GM19099 (cell line): Measurements from ENCODE around the gene USP17L17.
"Not testable (repeated sequence)": the region's sequence is repeated elsewhere in the genome, so short reads cannot be mapped to it uniquely, and the experiment has no call there.

Source experiments
- POLR2A ChIP-seq: IDR thresholded peaks from 3 replicates; pipeline ENCODE4 v1.6.1; 2011; ENCODE audit warnings: low read depth; ENCODE audit not compliant: insufficient read length; ENCODE audit errors: extremely low read depth

USP17L17 gene

GRCh38 chr4:9243579-9243978 lies at the start of gene USP17L17:
Gene USP17L17 (plus strand): TSS chr4:9243879. CDS start chr4:9243879, 0 bp downstream.
- not testable (repeated sequence) for TF ChIP-seq POLR2A

GRCh38 chr4:9210357-9210756 lies 33.3 kb upstream of the USP17L17 start, which contains the start of gene USP17L10:
Gene USP17L10 (plus strand): TSS chr4:9210657. CDS start chr4:9210657, 0 bp downstream.
- TF ChIP-seq POLR2A = not testable (repeated sequence)

GRCh38 chr4:9215105-9215504 lies 28.6 kb upstream of the USP17L17 start, which contains the start of gene USP17L11:
Gene USP17L11 (plus strand): TSS chr4:9215405. CDS start chr4:9215405, 0 bp downstream.
- TF ChIP-seq POLR2A = not testable (repeated sequence)

- not testable (repeated sequence) for TF ChIP-seq POLR2A
Measured at GRCh38 chr4:9219852-9220251, 23.8 kb upstream of the USP17L17 start, which contains the start of gene USP17L12. Gene USP17L12 (plus strand): TSS chr4:9220152. CDS start chr4:9220152, 0 bp downstream.

- TF ChIP-seq POLR2A = not testable (repeated sequence)
Measured at GRCh38 chr4:9224596-9224995, 19.1 kb upstream of the USP17L17 start, which contains the start of gene USP17L13. Gene USP17L13 (plus strand): TSS chr4:9224896. CDS start chr4:9224896, 0 bp downstream.

GRCh38 chr4:9234085-9234484 lies 9.6 kb upstream of the USP17L17 start, which contains the start of gene USP17L15:
Gene USP17L15 (plus strand): TSS chr4:9234385. CDS start chr4:9234385, 0 bp downstream.
- TF ChIP-seq POLR2A = not testable (repeated sequence)

- not testable (repeated sequence) for TF ChIP-seq POLR2A
Measured at GRCh38 chr4:9247953-9248680, 4.4 kb downstream of the USP17L17 start, which contains the start of gene USP17L18. Gene USP17L18 (plus strand): TSS chr4:9248630. CDS start chr4:9248630, 0 bp downstream.

- TF ChIP-seq POLR2A = not testable (repeated sequence)
Measured at GRCh38 chr4:9253078-9253477, 9.4 kb downstream of the USP17L17 start, which contains the start of gene USP17L19. Gene USP17L19 (plus strand): TSS chr4:9253378. CDS start chr4:9253378, 0 bp downstream.

- TF ChIP-seq POLR2A = not testable (repeated sequence)
Measured at GRCh38 chr4:9257824-9258223, 14.1 kb downstream of the USP17L17 start, which contains the start of gene USP17L20. Gene USP17L20 (plus strand): TSS chr4:9258124. CDS start chr4:9258124, 0 bp downstream.

- not testable (repeated sequence) for TF ChIP-seq POLR2A
Measured at GRCh38 chr4:9262572-9262971, 18.9 kb downstream of the USP17L17 start, which contains the start of gene USP17L21. Gene USP17L21 (plus strand): TSS chr4:9262872. CDS start chr4:9262872, 0 bp downstream.

GRCh38 chr4:9267319-9267718 lies 23.6 kb downstream of the USP17L17 start, which contains the start of gene USP17L22:
Gene USP17L22 (plus strand): TSS chr4:9267619. CDS start chr4:9267619, 0 bp downstream.
- not testable (repeated sequence) for TF ChIP-seq POLR2A
